ENCODE data around the gene KDELR1.

The KDELR1 gene

GRCh38 chr19:48342414-48342738 lies 49.0 kb downstream of the KDELR1 start:
- DNase-seq (ENCODE audit: low spot score) = no peak

- DNase-seq (ENCODE audit: low spot score) = no peak
Observed at GRCh38 chr19:48341515-48342413, 49.6 kb downstream of the KDELR1 start.

- no peak for DNase-seq (ENCODE audit: low spot score)
Observed at GRCh38 chr19:48340995-48341394, 50.4 kb downstream of the KDELR1 start.

GRCh38 chr19:48338802-48339503 lies 52.4 kb downstream of the KDELR1 start:
- no peak for DNase-seq (ENCODE audit: low spot score)

- DNase-seq (ENCODE audit: low spot score) = no peak
Observed at GRCh38 chr19:48338253-48338755, 53.0 kb downstream of the KDELR1 start.

GRCh38 chr19:48333467-48334384 lies 57.6 kb downstream of the KDELR1 start:
- DNase-seq (ENCODE audit: low spot score) = peak; percentile 98

GRCh38 chr19:48332662-48333466 lies 58.5 kb downstream of the KDELR1 start:
- peak; percentile 99 for DNase-seq (ENCODE audit: low spot score)

All from NAMALWA (cell line).